ENCODE results near the gene CAMSAP3.

The CAMSAP3 gene

GRCh38 chr19:7648265-7649014, 52.8 kb downstream of the CAMSAP3 start:
- no peak for DNase-seq

GRCh38 chr19:7650148-7650547, 54.5 kb downstream of the CAMSAP3 start:
- DNase-seq, result no peak

GRCh38 chr19:7652061-7652641, 56.5 kb downstream of the CAMSAP3 start:
- DNase-seq, result peak; percentile 88

GRCh38 chr19:7654401-7654800, 58.7 kb downstream of the CAMSAP3 start:
- DNase-seq, result no peak

- DNase-seq, result no peak
Observed at GRCh38 chr19:7655581-7655980, 59.9 kb downstream of the CAMSAP3 start.

- peak; percentile 29 for DNase-seq
Observed at GRCh38 chr19:7657131-7657751, 61.6 kb downstream of the CAMSAP3 start.

- DNase-seq, result peak; percentile 70
Observed at GRCh38 chr19:7658219-7658686, 62.6 kb downstream of the CAMSAP3 start.

GRCh38 chr19:7661744-7662538, 66.3 kb downstream of the CAMSAP3 start:
- no peak for DNase-seq

- no peak for DNase-seq
Observed at GRCh38 chr19:7662657-7663056, 67.0 kb downstream of the CAMSAP3 start.

GRCh38 chr19:7663706-7664105, 68.0 kb downstream of the CAMSAP3 start:
- DNase-seq, result no peak

- DNase-seq, result no peak
Observed at GRCh38 chr19:7665076-7665475, 69.4 kb downstream of the CAMSAP3 start.
